ENCODE data around the gene MACROD2. TPM values are rescaled to one million over a fixed set of nuclear protein-coding genes. Genes with fewer than 3 reads are reported as not detected.

Gene MACROD2
- total RNA-seq, 1 experiment from 2014 or later, result 1.6 TPM

DNA sequence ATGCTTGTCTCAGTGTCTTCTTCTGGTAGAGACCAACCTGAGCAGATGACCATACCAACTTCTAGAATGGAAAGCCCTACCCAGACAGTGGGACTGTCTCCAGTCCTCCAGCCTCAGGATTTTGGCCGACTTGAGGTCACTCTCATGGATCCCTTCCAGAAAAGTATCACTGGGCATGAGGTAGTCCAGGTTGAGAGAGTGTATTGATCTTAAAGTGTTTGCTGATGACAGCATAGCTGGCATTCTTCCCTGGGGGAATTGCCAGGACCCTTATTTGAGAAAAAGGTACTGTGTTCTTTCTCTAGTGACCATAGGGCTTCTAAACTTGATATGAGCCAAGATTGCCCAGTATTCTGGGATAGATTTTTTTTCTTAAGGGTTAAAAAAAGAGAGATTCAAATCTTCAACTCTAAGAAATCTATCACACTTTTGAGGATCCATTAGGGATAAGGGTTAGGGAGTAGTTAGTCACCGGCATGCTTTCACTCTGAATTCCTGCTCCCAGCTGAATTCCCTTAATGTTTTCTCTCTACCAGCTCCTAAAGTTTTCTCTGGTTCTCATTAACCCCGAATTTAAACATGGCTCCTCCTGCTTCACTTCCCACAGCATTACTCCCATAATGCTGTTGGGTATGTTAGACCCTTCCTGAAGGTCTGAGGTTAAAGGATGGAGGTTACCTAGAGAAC, 415.7 kb downstream of the MACROD2 start:
- Mint-ChIP-seq H3K4me1 (peaks cover 15 to 21% of the 10 kb centered on the region in 2 experiments), H3K9me3 (no peaks in the 10 kb centered on the region), H3K4me3 (no peak overlapping the region), H3K27ac (no peak overlapping the region), H3K27me3 (ENCODE audit: low read depth) (no peaks in the 10 kb centered on the region), H3K36me3 (ENCODE audit: insufficient read depth in 1 of 3, low read depth in 3 of 3) (no peaks in the 10 kb centered on the region)
- no peak overlapping the region for H3K14ac ChIP-seq (ENCODE audit: insufficient read depth, low read length)
- TF ChIP-seq, protein P1, sequence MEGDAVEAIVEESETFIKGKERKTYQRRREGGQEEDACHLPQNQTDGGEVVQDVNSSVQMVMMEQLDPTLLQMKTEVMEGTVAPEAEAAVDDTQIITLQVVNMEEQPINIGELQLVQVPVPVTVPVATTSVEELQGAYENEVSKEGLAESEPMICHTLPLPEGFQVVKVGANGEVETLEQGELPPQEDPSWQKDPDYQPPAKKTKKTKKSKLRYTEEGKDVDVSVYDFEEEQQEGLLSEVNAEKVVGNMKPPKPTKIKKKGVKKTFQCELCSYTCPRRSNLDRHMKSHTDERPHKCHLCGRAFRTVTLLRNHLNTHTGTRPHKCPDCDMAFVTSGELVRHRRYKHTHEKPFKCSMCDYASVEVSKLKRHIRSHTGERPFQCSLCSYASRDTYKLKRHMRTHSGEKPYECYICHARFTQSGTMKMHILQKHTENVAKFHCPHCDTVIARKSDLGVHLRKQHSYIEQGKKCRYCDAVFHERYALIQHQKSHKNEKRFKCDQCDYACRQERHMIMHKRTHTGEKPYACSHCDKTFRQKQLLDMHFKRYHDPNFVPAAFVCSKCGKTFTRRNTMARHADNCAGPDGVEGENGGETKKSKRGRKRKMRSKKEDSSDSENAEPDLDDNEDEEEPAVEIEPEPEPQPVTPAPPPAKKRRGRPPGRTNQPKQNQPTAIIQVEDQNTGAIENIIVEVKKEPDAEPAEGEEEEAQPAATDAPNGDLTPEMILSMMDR (conservative IDR thresholded peaks at IDR 0.05), result no peak
- WGBS (ENCODE audit: extremely low coverage, insufficient read length, low lambda C conversion rate), result no CpG with 5 or more reads among the region's 3 CpGs
- H3K79me2 ChIP-seq (ENCODE audit: insufficient read depth, low read length), result no peaks in the 10 kb centered on the region
- H3T11ph ChIP-seq (ENCODE audit: low read length), result no peak overlapping the region
- H2BK5ac ChIP-seq (ENCODE audit: insufficient read length, low read length), result no peak overlapping the region
- peaks cover 5% of the 10 kb centered on the region; the same call in 1 of the 2 replicates for H3K4me1 ChIP-seq (ENCODE audit: insufficient read depth, low read length)
- no peak for DNase-seq
- H4K20me1 ChIP-seq (ENCODE audit: control insufficient read depth, insufficient read depth, insufficient read length), result no peaks in the 10 kb centered on the region
- H3K9me3 ChIP-seq (ENCODE audit: control insufficient read depth, low read depth, low read length), result no peaks in the 10 kb centered on the region
- no peaks in the 10 kb centered on the region for H3K79me1 ChIP-seq (ENCODE audit: insufficient read depth, low read depth, low read length, poor library complexity, severe bottlenecking)
- H3K4ac ChIP-seq (ENCODE audit: low read depth, low read length), result no peak overlapping the region
- H3K23me2 ChIP-seq (ENCODE audit: insufficient read length, low read depth, low read length, poor library complexity, severe bottlenecking), result no peaks in the 10 kb centered on the region
- H3K23ac ChIP-seq (ENCODE audit: insufficient read length, low read depth, low read length), result no peak overlapping the region
- H3K56ac ChIP-seq (ENCODE audit: insufficient read length, low read depth, low read length), result no peak overlapping the region
- H3K9ac ChIP-seq (ENCODE audit: extremely low read depth, insufficient read length, low read length), result no peak overlapping the region
- H2BK12ac ChIP-seq (ENCODE audit: insufficient read length, low read depth, low read length), result no peak overlapping the region
- H3K4me2 ChIP-seq (ENCODE audit: insufficient read depth, insufficient read length, low read length), result no peak overlapping the region
- H3K27me3 ChIP-seq (ENCODE audit: insufficient read depth, low read length), result no peaks in the 10 kb centered on the region
- no peak overlapping the region for H4K5ac ChIP-seq (ENCODE audit: insufficient read length, low read depth, low read length)
- H2BK20ac ChIP-seq (ENCODE audit: low read depth, low read length, poor library complexity, severe bottlenecking), result no peak overlapping the region
- no peak overlapping the region for H2BK120ac ChIP-seq (ENCODE audit: low read depth, low read length, poor library complexity, severe bottlenecking)
- no peak overlapping the region for H2AK5ac ChIP-seq (ENCODE audit: insufficient read length, low read length)
- H2BK15ac ChIP-seq (ENCODE audit: low read depth, low read length), result no peak overlapping the region
- no peak overlapping the region for H4K91ac ChIP-seq (ENCODE audit: insufficient read length, low read depth, low read length)
- no peak overlapping the region for H2AFZ ChIP-seq (ENCODE audit: low read length)
- no peak overlapping the region for H3K27ac ChIP-seq (ENCODE audit: insufficient read length, low read depth, low read length)
- no peak overlapping the region for H3K18ac ChIP-seq (ENCODE audit: insufficient read length, low read depth, low read length)
- H4K8ac ChIP-seq (replicated peaks; ENCODE audit: insufficient read length, low read depth, low read length), result no peak overlapping the region

Measured in H9 (cell line).